ENCODE data around the gene NRXN3.

Gene NRXN3

GRCh38 chr14:78598046-78598920, 428.1 kb downstream of the NRXN3 start:
- peak; percentile 51 for DNase-seq

GRCh38 chr14:78605025-78605762, 435.0 kb downstream of the NRXN3 start:
- no peak for DNase-seq

- no peak for DNase-seq
Observed at GRCh38 chr14:78605897-78606500, 435.8 kb downstream of the NRXN3 start.

- no peak for DNase-seq
Observed at GRCh38 chr14:78608998-78609787, 439.0 kb downstream of the NRXN3 start.

GRCh38 chr14:78610994-78611393, 440.8 kb downstream of the NRXN3 start:
- DNase-seq, result no peak

GRCh38 chr14:78611796-78612571, 441.8 kb downstream of the NRXN3 start:
- DNase-seq, result no peak

- no peak for DNase-seq
Observed at GRCh38 chr14:78612666-78613065, 442.5 kb downstream of the NRXN3 start.

- DNase-seq, result no peak
Observed at GRCh38 chr14:78614593-78614992, 444.4 kb downstream of the NRXN3 start.

GRCh38 chr14:78617735-78618134, 447.6 kb downstream of the NRXN3 start:
- DNase-seq, result no peak

GRCh38 chr14:78618368-78618767, 448.2 kb downstream of the NRXN3 start:
- DNase-seq, result no peak

GRCh38 chr14:78627114-78627513, 456.9 kb downstream of the NRXN3 start:
- DNase-seq, result no peak

- no peak for DNase-seq
Observed at GRCh38 chr14:78631551-78631950, 461.4 kb downstream of the NRXN3 start.

- no peak for DNase-seq
Observed at GRCh38 chr14:78633752-78634151, 463.6 kb downstream of the NRXN3 start.

GRCh38 chr14:78637489-78637888, 467.3 kb downstream of the NRXN3 start:
- DNase-seq, result no peak

- DNase-seq, result no peak
Observed at GRCh38 chr14:78637908-78638475, 467.8 kb downstream of the NRXN3 start.

- no peak for DNase-seq
Observed at GRCh38 chr14:78638926-78639325, 468.8 kb downstream of the NRXN3 start.

GRCh38 chr14:78644824-78645559, 474.8 kb downstream of the NRXN3 start:
- DNase-seq, result no peak

GRCh38 chr14:78652727-78653126, 482.6 kb downstream of the NRXN3 start:
- no peak for DNase-seq

GRCh38 chr14:78653173-78653572, 483.0 kb downstream of the NRXN3 start:
- DNase-seq, result no peak

GRCh38 chr14:78657451-78657850, 487.3 kb downstream of the NRXN3 start:
- no peak for DNase-seq

GRCh38 chr14:78664841-78665240, 494.7 kb downstream of the NRXN3 start:
- DNase-seq, result no peak

Measured in stimulated activated CD8-positive, alpha-beta memory T cell treated with anti-CD3 and anti-CD28 coated beads, Interleukin-4, amount 100 ng/mL, for 48 hours (primary cell).